GM12874 (cell line): ENCODE data around the gene KIF12.

ENCODE experiments used
- CTCF ChIP-seq: IDR thresholded peaks from 2 replicates; pipeline ENCODE4 v1.5.1; 2011; ENCODE audit warnings: low read depth, mild to moderate bottlenecking, control low read depth, low read length, moderate library complexity; ENCODE audit not compliant: insufficient read depth

The KIF12 gene

GRCh38 chr9:114115654-114116125 lies 16.6 kb upstream of the KIF12 start:
- TF ChIP-seq CTCF: no peak

GRCh38 chr9:114114364-114114763 lies 15.3 kb upstream of the KIF12 start:
- TF ChIP-seq CTCF: no peak

GRCh38 chr9:114112778-114113584 lies 13.9 kb upstream of the KIF12 start:
- no peak for TF ChIP-seq CTCF

- no peak for TF ChIP-seq CTCF
Measured at GRCh38 chr9:114112325-114112724, 13.2 kb upstream of the KIF12 start.

GRCh38 chr9:114110180-114110579 lies 11.1 kb upstream of the KIF12 start:
- TF ChIP-seq CTCF: no peak

GRCh38 chr9:114109124-114109523 lies 10.0 kb upstream of the KIF12 start:
- no peak for TF ChIP-seq CTCF

GRCh38 chr9:114108016-114108833 lies 9.1 kb upstream of the KIF12 start:
- peak; percentile 97 for TF ChIP-seq CTCF
